ENCODE results near the gene ACSS1. TPM values are rescaled to one million over a fixed set of nuclear protein-coding genes. Genes with fewer than 3 reads are reported as not detected.

ACSS1 gene
- total RNA-seq, 1 experiment from 2014 or later, result 0.61 TPM

DNA sequence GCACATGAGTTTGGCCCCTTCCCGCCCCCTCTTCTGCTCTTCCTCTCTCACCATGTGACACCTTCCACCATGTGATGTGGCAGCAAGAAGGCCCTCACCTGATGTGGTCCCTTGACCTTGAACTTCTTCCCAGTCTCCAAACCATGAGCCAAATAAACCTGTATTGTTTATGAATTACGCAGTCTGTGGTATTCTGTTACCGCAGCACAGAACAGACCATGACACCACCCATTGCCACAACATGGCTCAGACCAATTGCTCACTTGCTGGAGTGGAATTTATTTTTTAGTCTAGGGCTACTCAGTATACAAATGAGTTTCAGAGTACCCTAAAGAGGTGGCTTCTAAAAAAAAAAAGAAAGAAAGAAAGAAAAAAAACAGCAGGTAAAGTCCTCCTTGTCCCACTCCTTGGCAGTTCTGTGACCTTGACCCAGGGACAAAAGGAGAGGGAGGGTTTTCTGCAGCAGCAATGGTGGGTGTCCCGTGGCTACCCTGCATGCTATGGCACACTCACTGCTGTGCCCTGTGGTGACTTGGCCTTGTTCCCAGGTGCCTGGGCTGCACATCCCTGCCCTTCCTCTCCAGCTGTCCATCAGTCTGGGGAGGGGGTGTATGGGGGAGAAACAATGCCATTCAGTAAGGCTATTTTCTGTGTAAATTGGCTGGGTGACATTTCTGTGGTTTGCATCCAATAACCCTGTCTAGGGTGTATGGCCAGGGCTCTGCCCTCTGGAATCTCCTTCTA lies 29.4 kb upstream of the ACSS1 start:
- no peaks in the 10 kb centered on the region for H4K20me1 ChIP-seq (ENCODE audit: control insufficient read depth, insufficient read depth, insufficient read length)
- no peak overlapping the region for H3K27ac ChIP-seq (ENCODE audit: insufficient read length, low read depth, low read length)
- H2BK120ac ChIP-seq (ENCODE audit: low read depth, low read length, poor library complexity, severe bottlenecking), result no peak overlapping the region
- no peak overlapping the region for H2BK12ac ChIP-seq (ENCODE audit: insufficient read length, low read depth, low read length)
- H3K23me2 ChIP-seq (ENCODE audit: insufficient read length, low read depth, low read length, poor library complexity, severe bottlenecking), result peaks cover 9% of the 10 kb centered on the region
- H3K27me3 ChIP-seq (ENCODE audit: insufficient read depth, low read length), result peaks cover 39% of the 10 kb centered on the region
- no peak overlapping the region for H3K4me2 ChIP-seq (ENCODE audit: insufficient read depth, insufficient read length, low read length)
- no peaks in the 10 kb centered on the region for H3K4me1 ChIP-seq (ENCODE audit: insufficient read depth, low read length)
- WGBS (ENCODE audit: extremely low coverage, insufficient read length, low lambda C conversion rate), result no CpG with 5 or more reads among the region's 4 CpGs
- Mint-ChIP-seq H3K27me3 (ENCODE audit: low read depth) (peaks cover 87% of the 10 kb centered on the region), H3K9me3 (peaks cover 2 to 6% of the 10 kb centered on the region in 2 experiments; a peak in 2 of 5 replicates), H3K36me3 (ENCODE audit: insufficient read depth in 1 of 3, low read depth in 3 of 3) (no peaks in the 10 kb centered on the region; a peak in 1 of 7 replicates), H3K4me1 (peaks cover 22 to 29% of the 10 kb centered on the region in 2 experiments), H3K27ac (no peak overlapping the region; a peak in 1 of 7 replicates), H3K4me3 (no peak overlapping the region; a peak in 1 of 5 replicates)
- no peak overlapping the region for H2AFZ ChIP-seq (ENCODE audit: low read length)
- H3K23ac ChIP-seq (ENCODE audit: insufficient read length, low read depth, low read length), result no peak overlapping the region
- H2AK5ac ChIP-seq (ENCODE audit: insufficient read length, low read length), result no peak overlapping the region
- H3K18ac ChIP-seq (ENCODE audit: insufficient read length, low read depth, low read length), result no peak overlapping the region
- H3K56ac ChIP-seq (ENCODE audit: insufficient read length, low read depth, low read length), result no peak overlapping the region
- no peak overlapping the region for H4K91ac ChIP-seq (ENCODE audit: insufficient read length, low read depth, low read length)
- no peak overlapping the region for H3K9ac ChIP-seq (ENCODE audit: extremely low read depth, insufficient read length, low read length)
- TF ChIP-seq CTCF (conservative IDR thresholded peaks at IDR 0.05), result no peak
- no peaks in the 10 kb centered on the region for H3K79me2 ChIP-seq (ENCODE audit: insufficient read depth, low read length)
- no peak overlapping the region for H4K8ac ChIP-seq (replicated peaks; ENCODE audit: insufficient read length, low read depth, low read length)
- no peak overlapping the region for H3T11ph ChIP-seq (ENCODE audit: low read length)
- H3K14ac ChIP-seq (ENCODE audit: insufficient read depth, low read length), result no peak overlapping the region
- no peak overlapping the region for H4K5ac ChIP-seq (ENCODE audit: insufficient read length, low read depth, low read length)
- DNase-seq, result no peak
- H2BK20ac ChIP-seq (ENCODE audit: low read depth, low read length, poor library complexity, severe bottlenecking), result no peak overlapping the region
- H2BK15ac ChIP-seq (ENCODE audit: low read depth, low read length), result no peak overlapping the region
- H2BK5ac ChIP-seq (ENCODE audit: insufficient read length, low read length), result no peak overlapping the region
- no peaks in the 10 kb centered on the region for H3K9me3 ChIP-seq (ENCODE audit: control insufficient read depth, low read depth, low read length)
- no peak overlapping the region for H3K4ac ChIP-seq (ENCODE audit: low read depth, low read length)
- no peaks in the 10 kb centered on the region for H3K79me1 ChIP-seq (ENCODE audit: insufficient read depth, low read depth, low read length, poor library complexity, severe bottlenecking)

Measured in H9 (cell line).